HG02571 (cell line): ENCODE measurements around the gene WIPF1.
"Not testable (repeated sequence)": the region's sequence is repeated elsewhere in the genome, so short reads cannot be mapped to it uniquely, and the experiment has no call there.

Experiments used
- ATAC-seq: cut with Tn5 transposase; IDR thresholded peaks from one replicate; pipeline ENCODE4 v1.9.1; 2021; ENCODE audit warnings: mild to moderate bottlenecking, moderate library complexity; ENCODE audit not compliant: unreplicated experiment

The WIPF1 gene

GRCh38 chr2:174575124-174575776, 22.4 kb downstream of the WIPF1 start:
- no peak for ATAC-seq

DNA sequence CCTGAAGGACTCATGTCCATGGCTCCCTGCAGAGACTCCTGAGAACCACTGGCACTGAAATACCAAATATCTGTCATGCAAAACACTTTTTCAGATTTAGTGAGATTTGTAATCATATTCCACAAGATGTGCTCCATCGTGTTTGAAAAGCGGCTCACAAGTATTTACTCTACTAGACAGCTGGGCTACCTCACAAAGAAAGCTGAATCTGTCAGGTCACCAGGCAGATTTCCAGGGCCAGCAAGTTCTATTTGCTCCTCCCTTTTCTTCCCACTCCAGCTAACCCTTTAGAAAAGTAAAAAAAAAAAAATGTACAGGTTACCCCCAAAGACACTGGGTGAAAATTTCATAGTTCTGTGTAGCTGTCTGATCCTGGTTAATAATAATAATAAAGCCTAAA, 22.9 kb downstream of the WIPF1 start:
- ATAC-seq, result no peak

DNA sequence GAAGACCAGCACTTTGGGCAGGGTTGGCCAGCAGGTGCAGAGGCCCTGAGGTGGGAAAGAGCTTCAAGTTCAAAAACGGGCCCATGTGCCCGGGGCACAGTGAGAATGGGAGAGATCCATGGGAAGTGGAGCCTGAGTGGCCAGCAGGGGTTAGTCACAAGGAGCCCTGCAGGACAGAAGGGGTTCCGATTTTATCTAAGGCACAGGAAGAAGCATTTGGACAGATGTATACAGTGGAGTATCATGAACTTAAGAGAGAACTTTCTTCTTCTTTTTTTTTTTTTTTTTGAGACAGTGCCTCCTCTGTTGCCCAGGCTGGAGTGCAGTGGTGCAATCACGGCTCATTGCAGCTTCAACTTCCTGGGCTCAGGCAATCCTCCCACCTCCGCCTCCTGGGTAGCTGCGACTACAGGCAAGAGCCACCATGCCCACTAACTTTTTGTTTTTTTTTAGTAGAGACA, 24.0 kb downstream of the WIPF1 start:
- ATAC-seq, result no peak

DNA sequence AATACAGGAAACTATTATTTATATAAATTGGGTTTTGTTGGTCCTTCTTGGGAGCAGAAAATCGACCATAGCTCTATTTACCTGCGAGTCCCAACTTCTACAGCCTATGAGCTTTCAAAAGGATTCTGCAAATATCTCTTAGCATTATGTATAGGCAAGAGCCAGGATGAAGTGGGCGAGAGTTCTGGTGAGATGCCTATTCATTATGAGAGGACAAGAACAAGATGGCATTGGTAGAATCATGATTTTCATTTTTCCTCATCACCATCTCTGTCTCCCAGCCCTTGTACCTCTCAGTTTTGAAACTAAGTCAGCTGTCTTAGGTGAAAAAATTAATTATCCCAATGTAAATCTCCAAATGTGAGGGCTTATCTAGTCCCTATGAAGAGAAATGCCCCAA, 25.0 kb downstream of the WIPF1 start:
- no peak for ATAC-seq

GRCh38 chr2:174571669-174572323, 25.8 kb downstream of the WIPF1 start:
- ATAC-seq, result no peak

DNA sequence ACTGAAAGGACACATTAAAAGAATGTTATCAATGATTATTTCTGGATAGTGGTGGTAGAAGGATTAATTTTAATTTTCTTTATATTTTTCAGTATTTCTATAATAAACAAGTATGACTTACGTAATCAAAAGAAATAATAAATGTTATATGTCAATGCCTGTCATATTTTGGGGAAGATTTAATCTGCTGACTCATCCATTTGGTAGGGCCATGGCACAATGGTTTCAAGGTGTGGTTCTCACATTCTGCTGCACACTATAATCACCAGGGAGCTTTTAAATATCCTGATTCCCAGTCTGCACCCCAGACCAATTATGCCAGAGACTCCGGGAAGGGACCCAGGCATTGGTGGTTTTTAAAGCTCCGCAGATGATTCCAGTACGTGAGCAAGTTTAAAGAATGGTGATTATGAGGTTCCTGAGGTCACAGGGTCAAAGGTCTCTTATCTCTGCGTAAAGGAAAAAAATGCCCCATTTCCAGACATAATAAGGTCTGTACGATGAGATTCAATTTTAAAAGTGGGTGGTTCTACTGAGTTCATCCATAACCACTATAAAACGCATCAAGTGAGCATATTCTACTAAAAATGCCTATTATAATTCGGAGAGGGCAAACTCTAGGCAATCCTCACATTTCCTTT, 27.2 kb downstream of the WIPF1 start:
- no peak for ATAC-seq

GRCh38 chr2:174569678-174570077, 27.9 kb downstream of the WIPF1 start:
- no peak for ATAC-seq

DNA sequence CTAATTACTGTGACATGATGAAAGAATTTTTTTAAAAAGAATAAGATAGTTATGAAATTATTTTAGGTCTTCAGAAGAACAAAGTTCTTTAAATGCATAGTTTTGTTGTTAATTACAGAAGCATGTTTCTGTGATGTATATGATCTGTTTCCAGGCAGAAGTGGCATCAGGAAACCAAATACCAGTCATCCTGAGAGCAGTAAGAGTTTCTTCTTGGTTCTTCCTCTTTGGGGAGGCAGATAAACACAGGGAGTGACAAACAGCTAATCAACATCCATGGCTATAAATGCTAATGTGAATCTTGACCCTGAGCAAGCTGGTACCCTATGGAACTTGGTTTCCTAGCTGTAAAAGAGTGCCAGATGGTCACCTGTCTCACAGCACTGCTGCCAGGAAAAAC, 29.2 kb downstream of the WIPF1 start:
- no peak for ATAC-seq

DNA sequence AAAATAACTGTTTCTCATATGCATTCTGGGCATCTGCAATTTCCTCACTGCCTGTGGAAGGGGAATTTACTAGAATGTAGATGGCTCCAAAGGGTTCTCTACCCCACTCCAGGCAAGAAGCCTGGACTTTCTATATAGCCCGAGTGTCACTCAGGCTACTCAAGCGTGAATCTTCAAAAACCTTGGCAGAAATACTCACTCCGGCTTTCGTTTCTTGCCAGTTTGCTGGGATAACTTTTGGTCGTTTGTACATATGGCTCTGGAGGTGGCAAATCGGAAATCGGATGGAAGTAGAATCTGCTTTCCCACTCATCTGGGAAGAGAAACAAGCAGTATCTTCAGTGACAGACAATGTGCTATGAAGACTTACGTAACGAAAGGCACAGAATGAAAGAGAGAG, 30.7 kb downstream of the WIPF1 start:
- no peak for ATAC-seq

DNA sequence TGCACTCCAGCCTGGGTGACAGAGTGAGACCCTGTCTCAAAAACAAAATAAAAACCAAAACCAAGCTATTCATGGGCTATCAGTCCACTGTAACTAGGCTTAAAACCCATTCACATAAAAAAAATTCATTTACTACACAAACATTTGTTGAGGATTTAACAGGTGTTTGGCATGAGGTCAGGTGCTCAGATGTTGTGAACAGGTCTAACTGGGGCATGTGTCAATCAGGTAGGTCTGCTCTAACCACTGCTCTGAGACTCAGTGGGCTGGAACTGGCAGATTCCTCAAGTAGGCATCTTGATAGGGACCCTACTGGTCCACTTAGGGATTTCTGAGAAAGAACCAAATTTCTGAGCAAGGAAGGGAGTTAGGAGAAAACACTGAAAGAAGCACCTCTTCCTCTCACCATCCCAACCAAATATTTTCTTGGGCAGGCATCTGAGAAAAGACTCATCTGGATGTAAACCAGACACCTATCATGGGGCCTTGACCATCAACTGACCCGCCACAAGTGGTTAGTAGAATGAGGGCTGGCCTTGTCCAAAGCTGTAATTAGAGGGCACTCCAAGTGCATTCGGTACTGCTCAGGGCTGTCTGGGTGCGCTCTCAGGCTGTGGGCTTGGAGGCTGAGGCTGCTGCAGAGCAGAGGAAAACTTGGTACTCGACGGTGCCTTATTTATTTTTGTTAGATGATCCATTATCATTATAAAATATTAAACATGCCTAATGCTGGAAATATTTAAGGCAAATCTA, 33.9 kb downstream of the WIPF1 start:
- ATAC-seq, result no peak

- ATAC-seq, result no peak
Measured at GRCh38 chr2:174561972-174562370, 35.6 kb downstream of the WIPF1 start.

- ATAC-seq, result no peak
Measured at GRCh38 chr2:174561283-174561971, 36.2 kb downstream of the WIPF1 start.

DNA sequence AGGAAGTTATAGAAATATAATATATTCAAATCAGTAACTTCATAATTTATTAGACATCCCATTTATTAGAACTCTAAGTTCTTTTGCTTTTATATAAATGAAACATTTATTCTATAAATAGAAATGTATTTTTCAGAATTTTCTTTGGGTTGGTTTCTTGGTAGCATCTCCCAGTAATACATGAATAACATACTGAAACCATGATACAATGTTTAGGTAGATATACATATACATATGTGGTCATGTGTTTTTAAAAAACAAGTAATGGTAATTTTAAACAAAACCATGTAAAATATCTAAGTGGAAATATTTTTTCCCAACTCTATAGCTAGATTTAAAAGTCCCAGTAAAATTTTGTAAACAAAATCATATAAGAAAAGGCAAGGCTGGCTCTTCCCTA, 36.9 kb downstream of the WIPF1 start:
- ATAC-seq, result no peak

DNA sequence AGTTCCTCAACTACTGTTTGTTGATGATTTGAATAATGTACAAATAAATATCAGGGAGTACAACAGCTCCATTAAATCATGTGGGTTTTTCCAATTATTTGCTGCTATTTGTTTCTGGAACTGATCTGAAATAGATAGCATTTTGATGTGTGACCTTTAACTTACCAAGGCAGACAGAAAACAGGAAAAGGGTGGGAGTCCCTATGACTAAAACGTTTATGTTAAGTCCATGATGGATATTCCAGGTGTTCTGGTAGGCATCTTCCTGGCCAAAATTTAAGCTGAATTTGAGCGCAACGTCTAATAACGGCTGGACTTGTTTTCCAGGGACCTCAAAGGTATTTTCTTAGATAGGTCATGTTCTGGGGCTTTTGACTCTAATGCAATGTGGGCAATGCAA, 41.6 kb downstream of the WIPF1 start:
- ATAC-seq, result no peak

DNA sequence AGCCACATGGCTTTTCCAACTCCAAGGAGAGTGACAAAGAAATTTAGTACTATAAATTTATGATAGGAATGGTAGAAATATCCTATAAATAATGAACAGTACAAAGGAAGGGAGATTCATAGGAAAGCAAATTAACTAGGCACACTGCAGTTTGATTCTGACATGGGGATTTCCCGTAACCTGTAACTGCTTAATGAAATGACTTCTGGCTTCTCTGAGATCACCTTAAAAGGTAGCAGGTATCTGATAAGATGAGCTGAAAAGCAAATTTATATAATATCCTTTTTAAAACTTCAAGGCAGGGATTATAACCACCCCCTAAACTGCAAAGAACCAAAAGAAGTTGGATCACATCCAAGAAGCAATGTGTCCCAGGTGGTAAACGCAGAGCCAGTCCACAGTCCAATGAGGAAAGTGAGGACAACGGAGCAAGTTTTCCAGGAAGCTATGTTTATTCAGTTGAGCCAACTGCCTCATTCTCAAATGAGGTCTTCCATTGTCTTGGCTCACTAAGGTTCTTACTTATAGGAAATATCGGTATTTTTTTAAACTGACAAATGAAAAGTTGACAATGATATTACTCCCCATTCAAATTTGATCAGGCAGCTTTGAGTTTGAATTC, 43.0 kb downstream of the WIPF1 start:
- ATAC-seq, result no peak

GRCh38 chr2:174553811-174554493, 43.7 kb downstream of the WIPF1 start:
- no peak for ATAC-seq

- no peak for ATAC-seq
Measured at GRCh38 chr2:174552880-174553279, 44.7 kb downstream of the WIPF1 start.

GRCh38 chr2:174551697-174552096, 45.9 kb downstream of the WIPF1 start:
- no peak for ATAC-seq

DNA sequence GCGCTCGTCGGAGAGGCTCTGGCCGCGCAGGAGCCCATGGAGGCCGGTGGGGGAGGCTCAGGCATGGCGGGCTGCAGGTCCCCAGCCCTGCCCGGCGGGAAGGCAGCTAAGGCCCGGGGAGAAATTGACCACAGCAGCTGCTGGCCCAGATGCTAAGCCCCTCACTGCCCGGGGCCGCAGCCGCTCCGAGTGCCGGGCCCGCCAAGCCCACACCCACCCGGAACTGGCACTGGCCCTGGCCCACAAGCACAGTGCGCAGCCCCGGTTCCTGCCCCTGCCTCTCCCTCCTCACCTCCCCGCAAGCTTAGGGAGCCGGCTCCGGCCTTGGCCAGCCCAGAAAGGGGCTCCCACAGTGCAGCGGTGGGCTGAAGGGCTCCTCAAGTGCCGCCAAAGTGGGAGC, 49.0 kb downstream of the WIPF1 start:
- not testable (repeated sequence) for ATAC-seq

DNA sequence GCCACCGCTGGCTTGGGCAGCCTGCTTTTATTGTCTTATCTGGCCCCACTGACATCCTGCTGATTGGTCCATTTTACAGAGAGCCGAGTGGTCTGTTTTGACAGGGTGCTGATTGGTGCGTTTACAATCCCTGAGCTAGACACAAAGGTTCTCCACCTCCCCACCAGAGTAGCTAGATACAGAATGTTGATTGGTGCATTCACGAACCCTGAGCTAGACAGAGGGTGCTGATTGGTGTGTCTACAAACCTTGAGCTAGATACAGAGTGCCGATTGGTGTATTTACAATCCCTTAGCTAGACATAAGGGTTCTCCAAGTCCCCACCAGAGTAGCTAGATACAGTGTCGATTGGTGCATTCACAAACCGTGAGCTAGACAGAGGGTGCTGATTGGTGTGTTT, 49.6 kb downstream of the WIPF1 start:
- not testable (repeated sequence) for ATAC-seq
